Measurements from ENCODE around the gene RANBP10. TPM values are rescaled to one million over a fixed set of nuclear protein-coding genes. Genes with fewer than 3 reads are reported as not detected.

RANBP10 gene
- total and polyA plus RNA-seq, 4 donors: 9.8 to 15.5 (median 13.8) TPM

GRCh38 chr16:67848118-67848517 is 41.8 kb upstream of the RANBP10 start:
- Histone ChIP-seq H3K36me3 (ENCODE audit: control insufficient read depth in 4 of 4, insufficient read depth in 3 of 4, low read depth in 1 of 4, low read length in 3 of 4) (no peaks in the 10 kb centered on the region), H3K4me1 (ENCODE audit: control insufficient read depth in 4 of 4, insufficient read depth in 4 of 4, low read length in 3 of 4) (peaks cover 14 to 46% (median 38%) of the 10 kb centered on the region in 4 donors), H3K4me3 (ENCODE audit: low read depth in 1 of 3, low read length in 3 of 3) (peak overlapping the region in 2 of 3 donors; percentile 84 to 92), H3K27ac (ENCODE audit: low read depth in 1 of 2, low read length in 2 of 2) (peak overlapping the region in 1 of 2 donors; percentile 28), H3K9ac (ENCODE audit: low read depth in 1 of 2, low read length in 2 of 2) (peak overlapping the region in 1 of 2 donors; percentile 95), H3K9me3 (ENCODE audit: control insufficient read depth in 4 of 4, low read length in 3 of 4) (no peaks in the 10 kb centered on the region), H3K27me3 (ENCODE audit: control insufficient read depth in 4 of 4, insufficient read depth in 4 of 4, low read length in 3 of 4) (no peaks in the 10 kb centered on the region)
- DNase-seq (ENCODE audit: low spot score): no peak
- 93% methylated on average over 11 of the region's 11 CpGs for WGBS
- TF ChIP-seq REST (IDR thresholded peaks at IDR 0.05) (no peak), CTCF (IDR thresholded peaks at IDR 0.05; ENCODE audit: low read depth, low read length, missing input control) (no peak), FOXA1 (IDR thresholded peaks at IDR 0.05) (no peak), JUND (IDR thresholded peaks at IDR 0.05) (no peak), HNF4A (conservative IDR thresholded peaks at IDR 0.05) (no peak), NR2F2 (IDR thresholded peaks at IDR 0.05) (no peak)

- H3K4me3 ChIP-seq (ENCODE audit: low read depth in 1 of 3, low read length in 3 of 3): peak within 1 kb of the TSS; percentile 80 to 92 (median 84)
- H3K36me3 ChIP-seq (ENCODE audit: control insufficient read depth in 4 of 4, insufficient read depth in 3 of 4, low read depth in 1 of 4, low read length in 3 of 4): no peaks in the 10 kb centered on the region
- under 1% methylated on average over 62 of the region's 62 CpGs for WGBS
- no peaks in the 10 kb centered on the region for H3K9me3 ChIP-seq (ENCODE audit: control insufficient read depth in 4 of 4, low read length in 3 of 4)
- no peaks in the 10 kb centered on the region for H3K27me3 ChIP-seq (ENCODE audit: control insufficient read depth in 4 of 4, insufficient read depth in 4 of 4, low read length in 3 of 4)
- peak; percentile 71 for DNase-seq (ENCODE audit: low spot score)
- H3K9ac ChIP-seq (ENCODE audit: low read depth in 1 of 2, low read length in 2 of 2): peak within 1 kb of the TSS; percentile 81 to 95
- peak within 1 kb of the TSS; percentile 89 to 97 for H3K27ac ChIP-seq (ENCODE audit: low read depth in 1 of 2, low read length in 2 of 2)
- peaks cover 14 to 53% (median 42%) of the 10 kb centered on the region in 4 donors for H3K4me1 ChIP-seq (ENCODE audit: control insufficient read depth in 4 of 4, insufficient read depth in 4 of 4, low read length in 3 of 4)
- TF ChIP-seq HNF4G (IDR thresholded peaks at IDR 0.05): no peak
- TF ChIP-seq YY1 (IDR thresholded peaks at IDR 0.05): no peak
- TF ChIP-seq JUND (IDR thresholded peaks at IDR 0.05): no peak
- TF ChIP-seq CTCF (IDR thresholded peaks at IDR 0.05; ENCODE audit: low read depth, low read length, missing input control): no peak
- no peak for TF ChIP-seq TAF1 (conservative IDR thresholded peaks at IDR 0.05)
- no peak for TF ChIP-seq HNF4A (conservative IDR thresholded peaks at IDR 0.05)
- TF ChIP-seq ATF3 (IDR thresholded peaks at IDR 0.05): no peak
- TF ChIP-seq RXRA (IDR thresholded peaks at IDR 0.05): no peak
- TF ChIP-seq ZBTB33 (IDR thresholded peaks at IDR 0.05): no peak
- TF ChIP-seq EGR1 (IDR thresholded peaks at IDR 0.05; ENCODE audit: low read depth in 2 of 2): no peak
- TF ChIP-seq FOXA2 (IDR thresholded peaks at IDR 0.05): no peak
- TF ChIP-seq RAD21 (IDR thresholded peaks at IDR 0.05): no peak
- TF ChIP-seq SP1 (IDR thresholded peaks at IDR 0.05): no peak
- TF ChIP-seq MAX (IDR thresholded peaks at IDR 0.05): no peak
- no peak for TF ChIP-seq FOXA1 (IDR thresholded peaks at IDR 0.05)
- TF ChIP-seq GABPA (IDR thresholded peaks at IDR 0.05 in 1 of 2, conservative IDR thresholded peaks at IDR 0.05 in 1 of 2): no peak
- TF ChIP-seq NR2F2 (IDR thresholded peaks at IDR 0.05): no peak
Observed at GRCh38 chr16:67847064-67847861, 40.9 kb upstream of the RANBP10 start, which contains the start of gene CENPT. Gene CENPT (minus strand): TSS chr16:67847693. CDS start chr16:67833859, 13,834 bp downstream.

Measured in liver (tissue), 9 donors.